ENCODE data around the gene BPIFB3.
"Not testable (repeated sequence)": the region's sequence is repeated elsewhere in the genome, so short reads cannot be mapped to it uniquely, and the experiment has no call there.

Gene BPIFB3

GRCh38 chr20:33038243-33038642 is 15.5 kb upstream of the BPIFB3 start:
- DNase-seq (ENCODE audit: low read depth): no peak
- H3K4me3 ChIP-seq (ENCODE audit: low read depth, low read length): no peak overlapping the region
- TF ChIP-seq CTCF (IDR thresholded peaks at IDR 0.05; ENCODE audit: low read depth, low read length, missing control alignments): no peak
- in situ Hi-C loops (cut with HindIII; ENCODE audit: low sequenced_read_pairs): no loop called here

DNA sequence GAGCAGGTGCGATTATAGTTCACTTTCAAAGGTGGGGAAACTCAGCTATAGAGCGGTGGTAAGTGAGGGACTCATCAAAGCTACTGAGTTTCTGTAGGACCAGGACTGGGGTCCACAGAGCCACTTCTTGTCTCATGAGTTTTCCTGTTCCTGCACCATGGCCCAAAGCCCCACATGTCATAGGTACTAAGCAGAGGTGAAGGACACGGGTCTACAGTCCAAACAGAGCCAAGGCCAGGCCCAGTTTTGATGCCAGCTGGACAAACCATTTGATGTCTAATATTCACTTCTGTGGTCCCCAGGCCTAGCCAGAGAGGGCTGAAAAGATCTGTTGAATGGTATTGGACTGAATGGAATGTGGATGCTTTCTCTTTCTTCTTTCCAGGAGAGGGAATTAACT is 11.3 kb upstream of the BPIFB3 start:
- no peak for TF ChIP-seq CTCF (IDR thresholded peaks at IDR 0.05; ENCODE audit: low read depth, low read length, missing control alignments)
- H3K4me3 ChIP-seq (ENCODE audit: low read depth, low read length): no peak overlapping the region
- in situ Hi-C loops (cut with HindIII; ENCODE audit: low sequenced_read_pairs): no loop called here
- DNase-seq (ENCODE audit: low read depth): no peak

GRCh38 chr20:33042983-33043730 is 10.5 kb upstream of the BPIFB3 start:
- in situ Hi-C loops (cut with HindIII; ENCODE audit: low sequenced_read_pairs): no loop called here
- no peak for DNase-seq (ENCODE audit: low read depth)
- TF ChIP-seq CTCF (IDR thresholded peaks at IDR 0.05; ENCODE audit: low read depth, low read length, missing control alignments): no peak
- H3K4me3 ChIP-seq (ENCODE audit: low read depth, low read length): no peak overlapping the region

- in situ Hi-C loops (cut with HindIII; ENCODE audit: low sequenced_read_pairs): no loop called here
- DNase-seq (ENCODE audit: low read depth): no peak
- no peak overlapping the region for H3K4me3 ChIP-seq (ENCODE audit: low read depth, low read length)
- TF ChIP-seq CTCF (IDR thresholded peaks at IDR 0.05; ENCODE audit: low read depth, low read length, missing control alignments): no peak
Observed at GRCh38 chr20:33043731-33044181, 9.9 kb upstream of the BPIFB3 start.

GRCh38 chr20:33045129-33045721 is 8.5 kb upstream of the BPIFB3 start:
- DNase-seq (ENCODE audit: low read depth); H3K4me3 ChIP-seq (ENCODE audit: low read depth, low read length); in situ Hi-C loops (cut with HindIII; ENCODE audit: low sequenced_read_pairs): not testable (repeated sequence)

DNA sequence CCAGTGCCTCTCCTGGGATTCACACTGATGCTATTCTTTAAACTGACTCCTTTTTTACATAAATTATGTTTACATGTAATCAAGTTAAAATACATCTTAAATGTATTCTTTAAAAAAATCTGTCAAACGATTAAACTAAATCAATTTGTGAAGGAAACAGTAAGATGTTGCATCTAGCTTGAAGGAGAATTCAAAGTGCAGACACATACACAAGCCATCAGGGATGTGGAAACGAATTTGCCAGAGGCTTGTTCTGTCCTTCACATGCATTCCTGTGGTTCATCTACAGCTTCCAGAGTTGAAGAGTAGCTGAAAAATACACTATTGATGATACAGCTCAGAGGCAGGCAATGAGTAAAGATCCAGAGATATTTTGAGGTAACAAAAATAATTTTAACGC is 7.3 kb upstream of the BPIFB3 start:
- in situ Hi-C loops (cut with HindIII; ENCODE audit: low sequenced_read_pairs): no loop called here

More for the DNA sequence above, 7.3 kb upstream of the BPIFB3 start:
- TF ChIP-seq CTCF (IDR thresholded peaks at IDR 0.05; ENCODE audit: low read depth, low read length, missing control alignments): no peak
- no peak overlapping the region for H3K4me3 ChIP-seq (ENCODE audit: low read depth, low read length)
- DNase-seq (ENCODE audit: low read depth): no peak
